Loucy (cell line): ENCODE results near the gene SKAP2.

Experiments
- CTCF ChIP-seq: fragments of 200-600 bp; sonication (generic); conservative IDR thresholded peaks from 2 replicates; pipeline ENCODE4 v1.5.1; 2014; ENCODE audit warnings: mild to moderate bottlenecking, antibody characterized with exemption, low read length
- EZH2phosphoT487 ChIP-seq: fragments of 200-600 bp; IDR thresholded peaks from 2 replicates; pipeline ENCODE4 v1.6.1; 2018; ENCODE audit warnings: antibody characterized with exemption, mild to moderate bottlenecking, moderate library complexity, borderline replicate concordance

DNA sequence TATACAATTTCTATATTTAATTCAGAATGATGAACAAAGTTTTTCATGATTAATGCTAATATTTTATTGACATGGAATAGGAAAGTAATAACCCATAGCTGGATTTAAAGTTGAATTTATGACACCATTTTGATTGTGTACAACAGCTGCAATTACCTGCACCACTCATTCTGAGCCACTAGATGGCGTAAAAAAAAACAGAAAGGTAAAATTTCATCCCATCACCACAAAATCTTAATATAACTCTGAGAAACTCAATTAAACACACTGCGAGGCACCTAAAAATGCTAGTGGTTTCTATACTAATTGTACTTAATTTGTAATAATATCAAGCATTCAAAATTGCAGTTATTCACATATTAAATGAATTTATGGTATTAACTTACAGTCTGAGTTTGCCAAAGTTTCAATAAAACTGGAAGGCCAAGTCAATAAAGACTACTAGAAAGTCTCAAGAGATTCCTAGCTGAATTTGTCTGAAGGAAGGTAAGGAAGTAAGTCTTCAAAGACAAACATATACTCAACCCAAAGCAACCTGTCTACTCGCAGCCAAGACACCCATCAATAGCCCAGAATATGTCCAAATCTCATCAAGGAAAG lies 182.5 kb downstream of the SKAP2 start:
- TF ChIP-seq CTCF (peak; percentile 89), EZH2phosphoT487 (no peak)
